IgD-negative memory B cell (primary cell): ENCODE results near the gene CCDC9B. TPM values are rescaled to one million over a fixed set of nuclear protein-coding genes. Genes with fewer than 3 reads are reported as not detected.

ENCODE experiments used
- H3K27ac Mint-ChIP-seq, 3 donors: one replicate each; pipeline ENCODE4 v1.8.0; 2020 to 2022; ENCODE audit warnings: mild to moderate bottlenecking in 3 of 3, mixed read lengths in 3 of 3, moderate library complexity in 1 of 3
- H3K27me3 Mint-ChIP-seq: one replicate; pipeline ENCODE4 v1.8.0; 2021; ENCODE audit warnings: mixed read lengths
- H3K36me3 Mint-ChIP-seq: one replicate; pipeline ENCODE4 v1.8.0; 2020; ENCODE audit warnings: mild to moderate bottlenecking, mixed read lengths
- H3K4me1 Mint-ChIP-seq, 3 donors: one replicate each; pipeline ENCODE4 v1.8.0; 2020 to 2022; ENCODE audit warnings: mixed read lengths in 3 of 3, mild to moderate bottlenecking in 1 of 3
- H3K4me3 Mint-ChIP-seq, 4 donors: one replicate each; pipeline ENCODE4 v1.8.0; 2020 to 2022; ENCODE audit warnings: mild to moderate bottlenecking in 4 of 4, mixed read lengths in 4 of 4, moderate library complexity in 3 of 4
- H3K9me3 Mint-ChIP-seq, 3 donors: one replicate each; pipeline ENCODE4 v1.8.0; 2020 to 2021; ENCODE audit warnings: mixed read lengths in 3 of 3, mild to moderate bottlenecking in 1 of 3
- polyA plus RNA-seq: library from polyadenylated mRNA; unstranded; fragments of 300-500 nt; fragmentation: Illumina TruSeq; gene quantifications from one replicate; pipeline ENCODE4 v1.2.3, GENCODE V29; 2021

CCDC9B gene
- polyA plus RNA-seq, 1 donor from 2014 or later = 0.11 TPM

DNA sequence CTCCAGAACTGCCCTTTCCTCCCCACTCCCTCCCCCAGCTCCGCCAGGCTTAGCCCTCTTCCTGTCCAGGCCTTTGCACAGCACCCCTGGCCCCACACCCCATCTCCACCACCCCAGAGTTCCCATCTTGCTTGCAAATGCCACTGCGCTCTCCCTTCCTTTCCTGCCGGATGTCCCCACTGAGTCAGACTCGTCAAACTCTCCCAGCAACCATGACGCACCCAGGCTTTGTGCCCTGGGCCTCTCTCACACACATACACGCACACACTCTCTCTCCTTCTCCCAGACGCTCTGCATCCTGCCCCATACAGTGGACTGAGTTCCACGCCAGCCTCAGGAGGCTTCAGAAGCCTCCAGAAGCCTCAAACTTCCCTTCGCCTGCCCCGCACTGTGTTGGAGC lies 2.8 kb upstream of the CCDC9B start:
- Mint-ChIP-seq H3K27me3 (no peaks in the 10 kb centered on the region), H3K27ac (no peak overlapping the region), H3K4me3 (no peak overlapping the region), H3K4me1 (peaks cover 0 to 3% (median 0%) of the 10 kb centered on the region in 3 donors), H3K36me3 (peaks cover 3% of the 10 kb centered on the region), H3K9me3 (no peaks in the 10 kb centered on the region)

DNA sequence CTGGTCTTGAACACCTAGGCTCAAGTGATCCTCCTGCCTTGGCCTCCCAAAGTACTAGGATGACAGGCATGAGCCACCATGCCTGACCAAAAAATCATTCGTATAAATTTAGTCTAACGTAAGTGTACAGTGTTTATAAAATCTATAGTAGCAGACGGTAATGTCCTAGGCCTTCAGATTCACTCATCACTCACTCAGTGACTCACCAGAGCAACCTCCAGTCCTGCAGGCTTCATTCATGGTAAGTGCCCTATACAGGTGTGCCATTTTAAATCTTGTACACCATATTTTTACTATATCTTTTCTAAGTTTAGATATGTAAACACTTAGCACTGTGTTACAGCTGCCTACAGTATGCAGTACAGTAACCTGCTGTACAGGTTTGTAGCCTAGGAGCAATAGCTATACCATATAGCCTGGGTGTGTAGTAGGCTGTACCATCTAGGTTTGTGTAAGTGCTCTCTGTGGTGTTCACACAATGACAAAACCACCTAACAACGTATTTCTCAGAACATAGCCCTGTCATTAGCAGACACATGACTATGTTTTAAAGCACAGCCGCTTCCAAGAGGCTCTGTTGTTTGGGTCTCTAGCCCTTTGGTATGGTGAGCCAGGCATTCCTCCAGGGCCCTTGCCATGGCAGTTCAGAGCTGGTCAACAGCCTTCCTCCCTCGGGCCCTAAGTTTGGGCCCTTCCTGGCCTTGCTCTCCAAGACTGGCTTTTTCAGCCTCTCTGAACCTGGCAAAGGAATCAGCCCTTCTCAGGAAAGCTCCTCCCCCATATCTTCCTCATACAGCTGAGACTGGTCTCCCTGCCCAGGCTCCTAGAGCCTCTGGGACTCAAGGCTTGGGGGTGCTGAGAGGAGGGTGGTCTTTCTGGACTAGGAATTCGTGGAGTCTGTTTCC lies 1.9 kb upstream of the CCDC9B start:
- no peak overlapping the region for H3K27ac Mint-ChIP-seq
- peaks cover 2% of the 10 kb centered on the region for H3K27me3 Mint-ChIP-seq
- H3K36me3 Mint-ChIP-seq = peaks cover 3% of the 10 kb centered on the region
- peaks cover 2 to 7% (median 2%) of the 10 kb centered on the region in 3 donors for H3K4me1 Mint-ChIP-seq
- H3K4me3 Mint-ChIP-seq = no peak overlapping the region
- H3K9me3 Mint-ChIP-seq = no peaks in the 10 kb centered on the region

DNA sequence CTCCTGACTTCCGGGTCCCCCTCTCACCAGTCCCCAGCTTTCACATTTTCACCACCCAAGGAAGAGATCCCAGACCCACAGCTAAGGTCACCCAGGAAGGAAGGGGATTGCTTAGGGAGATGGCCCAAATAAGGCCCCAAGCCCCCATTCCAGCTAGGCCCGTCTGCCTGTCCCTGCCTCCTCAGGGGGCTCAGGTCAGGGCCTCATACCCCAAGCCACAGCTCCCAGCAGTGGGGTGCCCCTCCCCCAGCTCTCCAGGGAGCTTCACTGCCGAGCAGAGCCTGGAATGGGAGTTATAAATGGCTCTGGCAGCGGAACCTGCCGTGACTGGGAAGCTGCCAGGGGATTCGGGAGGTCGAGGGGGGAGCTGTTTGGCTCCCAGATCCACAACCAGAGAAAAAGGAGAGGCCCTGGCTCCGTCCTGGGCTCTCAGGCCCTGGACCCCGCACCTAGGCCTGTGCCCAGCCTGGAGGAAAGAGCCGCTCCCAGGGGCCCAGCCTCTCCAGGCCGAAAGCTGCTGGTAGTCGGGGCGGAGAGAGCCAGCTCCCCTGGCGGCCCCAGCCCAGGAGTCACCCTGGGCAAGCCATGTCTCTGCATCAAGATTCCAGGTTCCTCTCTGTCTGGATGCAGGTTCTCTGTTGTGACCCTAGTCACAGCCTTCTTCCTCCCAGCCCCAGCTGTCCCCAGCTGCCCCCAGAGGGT lies 550 bp downstream of the CCDC9B start:
- H3K27ac Mint-ChIP-seq = no peak overlapping the region
- H3K27me3 Mint-ChIP-seq = peaks cover 2% of the 10 kb centered on the region
- H3K36me3 Mint-ChIP-seq = no peaks in the 10 kb centered on the region
- H3K4me1 Mint-ChIP-seq = peaks cover 2 to 7% (median 4%) of the 10 kb centered on the region in 3 donors
- no peak overlapping the region for H3K4me3 Mint-ChIP-seq
- H3K9me3 Mint-ChIP-seq = no peaks in the 10 kb centered on the region

DNA sequence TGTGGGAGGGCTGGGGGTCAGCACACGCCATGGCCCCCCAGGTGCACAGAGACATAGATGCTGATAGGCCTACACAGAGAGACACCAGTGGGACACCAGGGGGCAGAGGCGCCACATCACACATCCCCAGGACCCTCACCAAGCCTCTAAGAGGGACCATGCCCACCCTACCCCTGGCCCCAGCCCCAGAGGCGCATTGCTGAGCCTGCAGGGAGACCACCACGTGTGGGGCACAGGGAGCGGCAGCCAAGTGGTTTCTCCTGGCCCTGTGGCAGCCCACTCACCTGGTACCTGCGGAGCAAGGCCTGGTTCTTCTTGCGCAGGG lies 1.2 kb downstream of the CCDC9B start:
- peaks cover 2 to 6% (median 4%) of the 10 kb centered on the region in 3 donors for H3K4me1 Mint-ChIP-seq
- no peaks in the 10 kb centered on the region for H3K9me3 Mint-ChIP-seq
- H3K36me3 Mint-ChIP-seq = no peaks in the 10 kb centered on the region
- H3K27me3 Mint-ChIP-seq = peaks cover 2% of the 10 kb centered on the region
- no peak overlapping the region for H3K27ac Mint-ChIP-seq
- H3K4me3 Mint-ChIP-seq = no peak overlapping the region

DNA sequence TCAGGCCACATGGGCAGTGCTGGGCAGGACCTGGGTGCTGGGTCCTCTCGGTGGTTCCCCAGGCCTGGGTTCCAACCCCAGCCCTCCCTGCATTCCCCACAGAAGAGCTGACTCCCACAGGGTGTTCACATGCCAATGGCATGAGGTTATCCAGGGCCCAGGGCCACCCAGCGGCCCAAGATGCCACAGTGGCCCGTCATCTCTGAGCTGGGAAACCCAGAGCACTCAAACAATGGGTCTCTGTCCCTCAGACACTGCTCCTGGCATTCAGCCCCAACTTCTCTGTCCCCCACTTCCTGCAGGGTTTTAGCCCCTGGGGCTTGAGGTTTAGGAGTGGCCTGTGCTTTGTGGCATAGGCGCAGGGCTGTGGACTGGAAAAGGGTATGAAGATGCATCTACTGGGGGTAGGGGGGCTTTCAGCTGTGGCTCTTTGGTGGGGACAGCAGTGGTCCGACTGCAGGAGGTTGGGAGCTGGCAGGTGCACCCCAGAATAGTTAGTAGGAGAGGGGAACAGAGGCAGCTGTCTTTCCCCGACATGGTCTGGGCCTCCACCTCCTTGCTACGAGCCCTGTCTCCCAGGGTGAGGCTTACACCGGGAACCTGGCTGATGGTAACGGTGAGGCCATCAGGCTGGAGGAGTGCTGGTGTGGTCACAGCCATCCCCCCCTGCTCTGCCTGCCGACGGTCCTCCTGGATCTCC lies 1.7 kb downstream of the CCDC9B start:
- H3K4me3 Mint-ChIP-seq = no peak overlapping the region
- H3K9me3 Mint-ChIP-seq = no peaks in the 10 kb centered on the region
- no peaks in the 10 kb centered on the region for H3K36me3 Mint-ChIP-seq
- H3K27ac Mint-ChIP-seq = no peak overlapping the region
- H3K4me1 Mint-ChIP-seq = peaks cover 4 to 7% (median 5%) of the 10 kb centered on the region in 3 donors
- H3K27me3 Mint-ChIP-seq = peaks cover 3% of the 10 kb centered on the region

DNA sequence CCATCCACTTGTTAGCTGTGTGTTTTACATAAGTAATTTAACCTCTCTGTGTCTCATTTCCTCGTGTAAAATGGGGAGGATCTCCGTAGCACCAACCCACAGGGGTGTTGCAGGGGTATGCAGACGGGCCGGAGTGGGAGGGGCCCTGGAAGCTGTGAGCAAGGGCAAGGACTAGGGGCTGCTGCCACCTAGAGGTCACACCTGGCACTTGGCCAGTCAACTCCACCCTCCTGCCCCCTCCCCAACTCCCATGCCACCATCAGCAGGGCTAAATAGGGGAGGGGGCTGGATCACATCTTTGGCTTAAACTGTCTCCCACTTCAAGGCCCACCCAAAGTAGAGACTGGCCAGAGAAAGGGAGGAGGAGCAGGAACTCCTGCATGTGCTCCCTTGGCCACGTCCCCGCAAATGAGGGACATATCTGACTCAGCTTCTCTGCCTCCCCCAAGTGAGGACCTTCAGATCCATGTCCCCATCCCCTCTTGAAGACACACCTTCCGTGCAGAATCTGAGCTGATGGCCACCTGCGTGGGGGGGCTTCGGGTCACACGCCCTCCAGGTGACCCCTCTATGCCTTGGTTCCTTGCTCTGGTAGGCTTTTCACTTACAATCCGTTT lies 2.6 kb downstream of the CCDC9B start:
- H3K27me3 Mint-ChIP-seq = peaks cover 3% of the 10 kb centered on the region
- H3K36me3 Mint-ChIP-seq = no peaks in the 10 kb centered on the region
- peak overlapping the region in 2 of 4 donors; percentile 65 to 74 for H3K4me3 Mint-ChIP-seq
- peak overlapping the region in 1 of 3 donors; percentile 26 for H3K27ac Mint-ChIP-seq
- no peaks in the 10 kb centered on the region for H3K9me3 Mint-ChIP-seq
- peaks cover 4 to 12% (median 12%) of the 10 kb centered on the region in 3 donors for H3K4me1 Mint-ChIP-seq

DNA sequence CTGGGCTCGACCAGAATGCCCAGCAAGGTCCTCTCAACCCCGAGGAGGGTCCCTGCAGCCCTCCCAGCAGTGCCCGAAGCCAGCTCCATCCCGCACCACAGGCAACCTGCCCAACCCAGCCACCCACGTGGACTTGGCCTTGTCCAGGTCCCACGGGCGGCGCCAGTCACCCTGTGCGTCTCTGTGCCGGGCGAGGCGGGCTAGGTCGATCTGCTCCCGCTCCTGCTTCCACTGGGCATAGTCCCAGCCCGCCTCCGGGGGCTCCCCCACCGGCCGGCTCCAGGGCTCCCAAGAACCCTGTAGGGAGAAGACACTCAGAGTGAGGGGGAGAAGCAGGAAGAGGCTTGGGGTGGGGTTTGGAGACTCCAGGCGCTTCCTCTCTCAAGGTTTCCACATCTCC lies 3.1 kb downstream of the CCDC9B start:
- Mint-ChIP-seq H3K36me3 (no peaks in the 10 kb centered on the region), H3K27me3 (peaks cover 3% of the 10 kb centered on the region), H3K27ac (no peak overlapping the region), H3K4me1 (peaks cover 4 to 12% (median 12%) of the 10 kb centered on the region in 3 donors), H3K9me3 (no peaks in the 10 kb centered on the region), H3K4me3 (peak overlapping the region in 1 of 4 donors; percentile 65)

DNA sequence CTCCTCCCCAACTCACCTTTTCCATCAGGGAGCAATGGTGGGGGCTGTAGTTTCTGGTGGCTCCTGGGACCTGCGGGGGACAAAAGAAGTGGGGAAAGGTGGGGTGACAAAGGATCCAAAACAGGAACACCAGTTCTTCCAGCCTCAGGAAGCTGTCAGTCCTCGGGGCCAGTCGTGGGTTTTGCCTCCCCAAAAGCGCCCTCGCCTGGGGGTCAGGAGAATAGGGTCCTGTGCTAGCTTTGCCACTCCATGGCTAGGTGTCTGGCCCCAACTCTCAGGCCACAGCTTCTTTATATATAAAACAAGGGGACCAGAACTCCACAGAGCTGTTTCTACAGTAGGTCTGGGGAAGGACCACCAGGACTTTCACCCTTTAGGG lies 4.0 kb downstream of the CCDC9B start:
- H3K27ac Mint-ChIP-seq = no peak overlapping the region
- H3K36me3 Mint-ChIP-seq = no peaks in the 10 kb centered on the region
- no peak overlapping the region for H3K4me3 Mint-ChIP-seq
- H3K4me1 Mint-ChIP-seq = peaks cover 4 to 12% (median 12%) of the 10 kb centered on the region in 3 donors
- no peaks in the 10 kb centered on the region for H3K9me3 Mint-ChIP-seq
- H3K27me3 Mint-ChIP-seq = peaks cover 3% of the 10 kb centered on the region

DNA sequence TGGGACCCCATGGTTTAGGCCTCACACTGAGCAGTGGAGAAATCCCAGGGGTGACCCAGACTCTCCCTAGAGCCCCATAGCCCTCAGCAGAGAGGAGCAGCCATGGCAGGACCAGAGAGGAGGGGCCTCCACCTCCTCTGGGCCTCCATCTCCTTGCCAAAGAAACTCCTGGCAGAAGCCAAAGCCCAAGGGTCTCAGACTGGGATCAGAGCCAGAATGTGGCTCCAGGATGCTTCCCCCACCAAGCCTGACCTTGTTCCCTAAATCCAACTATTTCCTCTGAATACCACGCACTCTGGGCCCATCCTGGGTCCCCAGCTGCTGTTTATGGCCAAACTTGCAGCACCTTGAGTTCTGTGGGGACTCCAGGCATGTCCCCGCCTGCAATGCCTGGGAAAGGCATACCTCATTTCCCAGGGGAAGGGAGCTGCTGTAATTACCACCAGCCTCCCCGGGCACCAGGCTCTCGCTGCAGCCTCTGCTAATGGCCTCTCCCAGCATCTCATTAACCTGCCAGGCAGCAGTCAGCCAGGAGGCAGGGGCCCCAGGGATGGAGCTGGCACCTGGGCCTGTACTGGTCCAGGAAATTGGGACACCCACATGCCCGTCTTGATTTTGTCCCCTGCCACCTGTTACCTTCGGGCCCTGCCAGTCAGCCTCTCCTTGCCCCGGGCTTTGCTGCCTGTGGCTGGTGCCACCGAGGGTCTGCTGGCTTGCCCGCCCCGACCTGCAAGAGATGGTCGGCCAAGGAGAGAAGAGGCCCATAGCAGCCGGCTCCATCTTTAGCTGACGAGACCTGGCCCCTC lies 4.6 kb downstream of the CCDC9B start:
- H3K9me3 Mint-ChIP-seq = no peaks in the 10 kb centered on the region
- H3K4me1 Mint-ChIP-seq = peaks cover 4 to 12% (median 12%) of the 10 kb centered on the region in 3 donors
- no peak overlapping the region for H3K27ac Mint-ChIP-seq

DNA sequence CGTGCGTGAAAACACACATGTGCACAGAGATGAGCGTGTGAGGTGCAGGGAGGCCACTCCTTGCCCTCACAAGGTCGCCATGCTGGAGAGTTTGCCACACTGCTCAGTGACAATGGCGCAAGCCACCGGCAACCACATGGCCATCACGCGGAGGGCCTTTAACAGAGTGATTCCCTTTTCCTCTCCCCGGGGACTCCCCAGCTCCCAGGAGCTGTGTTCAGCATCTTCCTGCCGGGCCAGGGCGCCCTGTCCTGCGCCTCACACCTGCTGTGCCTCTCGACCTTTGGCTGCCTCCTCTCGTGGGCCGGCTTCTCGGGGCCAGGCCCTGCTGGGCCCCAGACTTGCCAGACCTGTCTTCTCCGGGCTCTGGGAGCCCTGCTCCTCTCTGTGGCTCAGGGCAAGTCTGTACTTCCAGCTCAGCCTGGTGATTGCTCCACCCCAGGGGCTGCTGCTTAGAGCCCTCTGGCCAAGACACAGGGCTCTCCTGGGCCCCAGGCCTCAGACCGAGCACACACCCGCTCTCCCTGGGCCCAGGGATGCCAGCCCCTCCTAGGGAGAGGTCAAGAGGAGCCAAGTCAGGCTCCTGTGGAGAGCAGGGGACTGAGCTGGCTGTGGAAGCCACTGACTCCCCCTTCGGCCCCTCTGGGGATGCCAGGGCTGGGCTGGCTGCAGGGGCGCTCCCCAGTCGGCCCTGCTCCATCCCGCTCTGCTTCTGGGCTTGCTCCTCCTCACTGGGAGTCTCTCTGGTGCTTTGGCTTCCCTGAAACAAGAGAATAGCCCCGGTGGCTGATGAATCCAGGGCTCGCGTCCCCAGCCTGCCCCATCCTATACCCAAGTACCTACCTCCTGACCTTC lies 5.6 kb downstream of the CCDC9B start:
- Mint-ChIP-seq H3K4me1 (peaks cover 4 to 12% (median 12%) of the 10 kb centered on the region in 3 donors), H3K4me3 (peak overlapping the region in 2 of 4 donors; percentile 21 to 81), H3K27me3 (peaks cover 3% of the 10 kb centered on the region), H3K36me3 (no peaks in the 10 kb centered on the region), H3K27ac (no peak overlapping the region), H3K9me3 (no peaks in the 10 kb centered on the region)

More for the DNA sequence above, 4.6 kb downstream of the CCDC9B start:
- Mint-ChIP-seq H3K36me3 (no peaks in the 10 kb centered on the region), H3K27me3 (peaks cover 3% of the 10 kb centered on the region), H3K4me3 (no peak overlapping the region)

DNA sequence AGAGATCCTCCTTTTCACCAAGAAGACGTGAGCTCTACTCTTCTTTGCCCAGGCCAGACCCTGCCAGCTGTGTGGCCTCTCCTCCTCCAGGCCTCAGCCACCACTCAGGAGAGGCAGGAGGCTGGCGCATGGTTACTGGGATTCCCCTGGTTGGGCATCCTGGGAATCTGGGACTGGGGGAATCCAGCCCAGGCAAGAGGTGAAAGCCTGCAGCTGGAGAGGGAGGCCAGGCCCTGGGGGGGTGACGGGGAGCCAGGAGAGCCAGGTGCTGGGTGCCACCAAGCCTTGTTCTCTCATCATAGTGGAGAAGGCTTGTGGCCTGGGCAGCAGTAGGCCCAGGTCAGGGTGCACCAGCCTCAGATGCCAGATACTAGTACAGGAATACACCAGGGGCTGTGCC lies 6.2 kb downstream of the CCDC9B start:
- Mint-ChIP-seq H3K4me3 (peak overlapping the region in 1 of 4 donors; percentile 67), H3K27ac (no peak overlapping the region), H3K9me3 (no peaks in the 10 kb centered on the region), H3K36me3 (no peaks in the 10 kb centered on the region), H3K4me1 (peaks cover 4 to 12% (median 12%) of the 10 kb centered on the region in 3 donors), H3K27me3 (peaks cover 3% of the 10 kb centered on the region)

DNA sequence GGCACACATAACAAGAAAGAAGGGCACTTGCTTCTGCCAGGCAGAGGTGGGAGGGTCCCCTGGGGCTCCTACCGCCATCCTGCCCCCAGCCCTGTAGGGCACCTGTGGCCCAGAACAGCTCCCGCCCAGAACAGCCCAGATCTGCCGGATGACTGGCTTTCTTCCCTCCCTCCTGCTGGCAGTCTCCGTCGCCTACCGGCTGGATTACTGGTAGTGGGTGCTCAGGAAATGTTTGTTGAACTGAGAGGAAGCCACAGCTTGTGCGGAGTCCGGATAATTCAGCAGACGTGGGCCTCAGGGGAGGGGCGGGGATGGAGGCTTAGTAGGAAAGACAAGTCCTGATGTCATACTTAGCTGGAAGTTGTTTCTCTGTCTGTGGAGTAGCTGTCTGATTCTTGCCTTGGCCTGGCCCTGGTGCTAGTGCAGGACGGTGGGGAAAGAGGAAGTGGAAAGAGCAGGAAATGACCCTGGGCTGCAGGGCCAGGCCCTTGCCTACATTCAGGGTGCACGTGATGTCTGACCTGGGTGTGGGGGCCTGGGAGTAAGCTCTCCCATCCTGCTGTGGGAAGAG lies 6.7 kb downstream of the CCDC9B start:
- peaks cover 4 to 12% (median 12%) of the 10 kb centered on the region in 3 donors for H3K4me1 Mint-ChIP-seq
- H3K27me3 Mint-ChIP-seq = peaks cover 3% of the 10 kb centered on the region
- H3K9me3 Mint-ChIP-seq = no peaks in the 10 kb centered on the region
- H3K4me3 Mint-ChIP-seq = peak overlapping the region in 2 of 4 donors; percentile 67 to 70
- H3K27ac Mint-ChIP-seq = no peak overlapping the region
- peaks cover 1% of the 10 kb centered on the region for H3K36me3 Mint-ChIP-seq

DNA sequence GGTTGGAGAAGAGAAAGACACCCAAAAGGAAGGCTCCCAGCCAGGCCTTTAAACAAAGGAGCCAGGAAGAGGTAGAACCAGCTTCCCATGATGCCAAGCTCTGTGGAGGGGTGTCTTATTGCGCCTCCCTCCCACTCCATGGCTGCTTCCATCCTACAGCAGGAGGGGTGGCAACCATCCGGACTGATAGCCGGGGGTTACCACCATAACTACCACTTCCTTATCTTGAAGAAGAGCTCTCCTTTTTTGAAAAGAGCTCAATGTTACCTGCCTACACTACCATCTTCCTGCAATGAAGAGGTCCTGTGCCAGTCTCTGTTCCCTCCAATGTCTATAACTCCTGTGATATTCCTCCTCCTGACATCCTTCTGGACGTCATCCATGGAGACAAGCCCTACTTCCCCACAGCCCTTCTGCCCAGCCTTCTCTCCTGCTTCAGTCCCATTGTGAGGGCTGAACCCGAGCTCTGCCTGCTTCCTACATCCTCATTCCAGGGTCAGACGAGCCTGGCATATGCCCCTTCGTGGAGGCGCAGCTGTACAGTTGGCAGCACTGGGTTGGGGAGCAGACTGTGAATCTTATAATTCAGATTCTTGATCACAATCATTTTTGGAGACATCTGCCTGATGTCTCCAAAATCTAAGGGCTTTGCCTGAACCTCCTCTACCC lies 8.5 kb downstream of the CCDC9B start:
- Mint-ChIP-seq H3K27me3 (peaks cover 1% of the 10 kb centered on the region), H3K36me3 (peaks cover 3% of the 10 kb centered on the region), H3K27ac (no peak overlapping the region), H3K4me3 (peak overlapping the region in 1 of 4 donors; percentile 34), H3K9me3 (no peaks in the 10 kb centered on the region), H3K4me1 (peaks cover 0 to 11% (median 10%) of the 10 kb centered on the region in 3 donors)
